ENCODE measurements around the gene PHF8.
A peak's percentile ranks its signal among the peaks of the same experiment; 100 is the strongest.

DNA sequence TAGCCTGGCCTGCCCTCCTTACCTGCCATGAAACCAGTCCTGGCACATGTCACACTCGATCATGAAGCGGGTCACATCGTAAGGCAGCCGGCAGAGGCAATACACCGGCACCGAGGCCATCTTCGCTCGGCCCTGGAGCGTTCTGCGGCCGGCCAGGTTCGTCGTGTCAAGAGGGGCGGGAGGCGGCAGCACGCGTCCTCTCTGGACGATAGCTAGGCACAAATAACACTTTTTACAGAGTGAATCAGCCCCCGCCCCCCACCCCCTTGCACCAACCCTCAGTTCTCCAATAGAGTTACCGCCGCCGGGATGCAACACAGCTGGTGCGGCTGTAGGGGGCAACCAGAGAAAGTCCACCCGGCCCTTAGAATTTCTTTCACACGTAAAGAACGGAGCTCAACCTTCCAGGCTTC is 1.7 kb downstream of the PHF8 start:
- TF ChIP-seq, protein P1, sequence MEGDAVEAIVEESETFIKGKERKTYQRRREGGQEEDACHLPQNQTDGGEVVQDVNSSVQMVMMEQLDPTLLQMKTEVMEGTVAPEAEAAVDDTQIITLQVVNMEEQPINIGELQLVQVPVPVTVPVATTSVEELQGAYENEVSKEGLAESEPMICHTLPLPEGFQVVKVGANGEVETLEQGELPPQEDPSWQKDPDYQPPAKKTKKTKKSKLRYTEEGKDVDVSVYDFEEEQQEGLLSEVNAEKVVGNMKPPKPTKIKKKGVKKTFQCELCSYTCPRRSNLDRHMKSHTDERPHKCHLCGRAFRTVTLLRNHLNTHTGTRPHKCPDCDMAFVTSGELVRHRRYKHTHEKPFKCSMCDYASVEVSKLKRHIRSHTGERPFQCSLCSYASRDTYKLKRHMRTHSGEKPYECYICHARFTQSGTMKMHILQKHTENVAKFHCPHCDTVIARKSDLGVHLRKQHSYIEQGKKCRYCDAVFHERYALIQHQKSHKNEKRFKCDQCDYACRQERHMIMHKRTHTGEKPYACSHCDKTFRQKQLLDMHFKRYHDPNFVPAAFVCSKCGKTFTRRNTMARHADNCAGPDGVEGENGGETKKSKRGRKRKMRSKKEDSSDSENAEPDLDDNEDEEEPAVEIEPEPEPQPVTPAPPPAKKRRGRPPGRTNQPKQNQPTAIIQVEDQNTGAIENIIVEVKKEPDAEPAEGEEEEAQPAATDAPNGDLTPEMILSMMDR (IDR thresholded peaks at IDR 0.05; ENCODE audit: low read depth, low read length, missing input control) = peak; percentile 26
- TF ChIP-seq, protein P2, sequence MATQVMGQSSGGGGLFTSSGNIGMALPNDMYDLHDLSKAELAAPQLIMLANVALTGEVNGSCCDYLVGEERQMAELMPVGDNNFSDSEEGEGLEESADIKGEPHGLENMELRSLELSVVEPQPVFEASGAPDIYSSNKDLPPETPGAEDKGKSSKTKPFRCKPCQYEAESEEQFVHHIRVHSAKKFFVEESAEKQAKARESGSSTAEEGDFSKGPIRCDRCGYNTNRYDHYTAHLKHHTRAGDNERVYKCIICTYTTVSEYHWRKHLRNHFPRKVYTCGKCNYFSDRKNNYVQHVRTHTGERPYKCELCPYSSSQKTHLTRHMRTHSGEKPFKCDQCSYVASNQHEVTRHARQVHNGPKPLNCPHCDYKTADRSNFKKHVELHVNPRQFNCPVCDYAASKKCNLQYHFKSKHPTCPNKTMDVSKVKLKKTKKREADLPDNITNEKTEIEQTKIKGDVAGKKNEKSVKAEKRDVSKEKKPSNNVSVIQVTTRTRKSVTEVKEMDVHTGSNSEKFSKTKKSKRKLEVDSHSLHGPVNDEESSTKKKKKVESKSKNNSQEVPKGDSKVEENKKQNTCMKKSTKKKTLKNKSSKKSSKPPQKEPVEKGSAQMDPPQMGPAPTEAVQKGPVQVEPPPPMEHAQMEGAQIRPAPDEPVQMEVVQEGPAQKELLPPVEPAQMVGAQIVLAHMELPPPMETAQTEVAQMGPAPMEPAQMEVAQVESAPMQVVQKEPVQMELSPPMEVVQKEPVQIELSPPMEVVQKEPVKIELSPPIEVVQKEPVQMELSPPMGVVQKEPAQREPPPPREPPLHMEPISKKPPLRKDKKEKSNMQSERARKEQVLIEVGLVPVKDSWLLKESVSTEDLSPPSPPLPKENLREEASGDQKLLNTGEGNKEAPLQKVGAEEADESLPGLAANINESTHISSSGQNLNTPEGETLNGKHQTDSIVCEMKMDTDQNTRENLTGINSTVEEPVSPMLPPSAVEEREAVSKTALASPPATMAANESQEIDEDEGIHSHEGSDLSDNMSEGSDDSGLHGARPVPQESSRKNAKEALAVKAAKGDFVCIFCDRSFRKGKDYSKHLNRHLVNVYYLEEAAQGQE (IDR thresholded peaks at IDR 0.05) = no peak
- TF ChIP-seq, protein P3, sequence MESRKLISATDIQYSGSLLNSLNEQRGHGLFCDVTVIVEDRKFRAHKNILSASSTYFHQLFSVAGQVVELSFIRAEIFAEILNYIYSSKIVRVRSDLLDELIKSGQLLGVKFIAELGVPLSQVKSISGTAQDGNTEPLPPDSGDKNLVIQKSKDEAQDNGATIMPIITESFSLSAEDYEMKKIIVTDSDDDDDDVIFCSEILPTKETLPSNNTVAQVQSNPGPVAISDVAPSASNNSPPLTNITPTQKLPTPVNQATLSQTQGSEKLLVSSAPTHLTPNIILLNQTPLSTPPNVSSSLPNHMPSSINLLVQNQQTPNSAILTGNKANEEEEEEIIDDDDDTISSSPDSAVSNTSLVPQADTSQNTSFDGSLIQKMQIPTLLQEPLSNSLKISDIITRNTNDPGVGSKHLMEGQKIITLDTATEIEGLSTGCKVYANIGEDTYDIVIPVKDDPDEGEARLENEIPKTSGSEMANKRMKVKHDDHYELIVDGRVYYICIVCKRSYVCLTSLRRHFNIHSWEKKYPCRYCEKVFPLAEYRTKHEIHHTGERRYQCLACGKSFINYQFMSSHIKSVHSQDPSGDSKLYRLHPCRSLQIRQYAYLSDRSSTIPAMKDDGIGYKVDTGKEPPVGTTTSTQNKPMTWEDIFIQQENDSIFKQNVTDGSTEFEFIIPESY (IDR thresholded peaks at IDR 0.05) = no peak
- TF ChIP-seq FOXA2 (IDR thresholded peaks at IDR 0.05) (no peak), JUND (IDR thresholded peaks at IDR 0.05) (no peak), RAD21 (IDR thresholded peaks at IDR 0.05) (peak; percentile 23 to 27), GABPA (IDR thresholded peaks at IDR 0.05 in 1 of 2, conservative IDR thresholded peaks at IDR 0.05 in 1 of 2) (no peak)
- TF ChIP-seq, protein P4, sequence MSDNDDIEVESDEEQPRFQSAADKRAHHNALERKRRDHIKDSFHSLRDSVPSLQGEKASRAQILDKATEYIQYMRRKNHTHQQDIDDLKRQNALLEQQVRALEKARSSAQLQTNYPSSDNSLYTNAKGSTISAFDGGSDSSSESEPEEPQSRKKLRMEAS (IDR thresholded peaks at IDR 0.05) = no peak

All from liver (tissue), 3 donors.